ENCODE data around the gene GEMIN7. TPM values are rescaled to one million over a fixed set of nuclear protein-coding genes. Genes with fewer than 3 reads are reported as not detected.
"Not testable (repeated sequence)": the region's sequence is repeated elsewhere in the genome, so short reads cannot be mapped to it uniquely, and the experiment has no call there.

GEMIN7 gene
- total RNA-seq, 1 experiment from 2014 or later: 23.5 TPM

DNA sequence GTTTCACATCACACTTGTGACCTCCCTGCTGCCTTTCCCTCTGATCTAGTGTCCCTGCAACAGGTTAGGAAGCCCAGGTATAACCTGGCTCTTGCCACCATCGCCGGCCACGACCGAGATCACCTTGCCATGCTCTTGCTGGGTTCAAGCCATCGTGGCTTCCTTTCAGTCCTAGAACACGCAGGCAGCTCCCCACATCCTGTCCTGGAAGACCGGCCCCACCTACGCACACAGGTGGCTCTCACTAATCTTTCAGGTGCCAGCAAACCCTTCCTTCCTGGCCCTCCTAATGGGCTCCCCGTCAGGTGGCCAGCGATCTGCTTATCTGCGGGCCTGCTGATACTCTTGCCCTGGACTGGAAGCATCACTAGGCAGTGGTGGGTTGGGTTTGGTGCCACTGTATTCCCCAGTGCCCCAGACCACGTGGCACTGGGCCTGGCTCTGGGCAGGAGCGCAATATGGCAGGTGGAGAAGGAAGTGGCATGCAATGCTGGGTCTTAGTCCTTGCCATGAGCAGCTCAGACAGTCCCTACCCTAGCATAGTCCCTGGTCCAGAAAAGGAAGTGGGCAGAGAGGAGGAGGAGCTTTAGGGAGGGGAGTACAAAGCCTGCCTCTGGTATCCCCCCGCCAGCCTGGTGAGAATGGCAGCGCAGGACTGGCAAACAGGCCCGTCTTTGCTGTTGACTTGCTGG is 25.7 kb downstream of the GEMIN7 start:
- no peak for DNase-seq (ENCODE audit: low spot score)

DNA sequence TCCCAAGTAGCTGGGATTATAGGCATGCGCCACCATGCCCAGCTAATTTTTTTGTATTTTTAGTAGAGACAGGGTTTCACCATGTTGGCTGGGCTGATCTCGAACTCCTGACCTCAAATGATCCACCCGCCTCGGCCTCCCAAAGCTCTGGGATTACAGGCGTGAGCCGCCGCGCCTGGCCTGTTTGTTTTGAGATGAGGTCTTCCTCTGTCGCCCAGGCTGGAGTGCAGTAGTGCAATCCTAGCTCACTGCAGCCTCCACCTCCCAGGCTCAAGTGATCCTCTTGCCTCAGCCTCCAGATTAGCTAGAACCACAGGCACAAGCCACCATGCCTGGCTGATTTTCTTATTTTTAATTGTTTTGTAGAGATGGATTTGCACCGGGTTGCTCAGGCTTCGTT is 27.3 kb downstream of the GEMIN7 start:
- not testable (repeated sequence) for DNase-seq (ENCODE audit: low spot score)

DNA sequence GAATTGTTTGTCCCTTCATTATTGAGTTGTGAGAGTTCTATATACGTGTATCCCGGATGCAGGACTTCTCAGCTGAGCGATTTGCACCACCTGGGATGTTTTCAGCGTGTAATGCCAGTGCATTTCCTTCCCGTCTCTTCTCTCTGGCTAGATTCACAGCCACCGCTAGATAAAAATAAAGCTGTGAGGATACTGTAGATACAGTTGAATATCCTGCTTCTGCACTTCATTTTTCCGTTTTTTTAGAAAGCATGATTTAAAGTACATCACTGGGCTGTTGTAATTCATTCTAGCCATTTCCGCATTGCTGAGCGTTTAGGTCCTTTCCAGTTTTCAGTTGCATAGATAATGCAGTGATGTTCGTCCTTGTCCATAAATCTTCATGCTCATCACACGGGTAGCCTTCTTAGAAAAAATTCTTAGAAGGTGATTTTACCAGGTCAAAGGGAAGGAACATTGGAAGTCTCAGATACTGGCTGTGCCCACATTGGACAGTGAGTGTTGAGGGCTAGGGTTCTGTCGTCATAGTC is 28.6 kb downstream of the GEMIN7 start:
- no peak for DNase-seq (ENCODE audit: low spot score)

DNA sequence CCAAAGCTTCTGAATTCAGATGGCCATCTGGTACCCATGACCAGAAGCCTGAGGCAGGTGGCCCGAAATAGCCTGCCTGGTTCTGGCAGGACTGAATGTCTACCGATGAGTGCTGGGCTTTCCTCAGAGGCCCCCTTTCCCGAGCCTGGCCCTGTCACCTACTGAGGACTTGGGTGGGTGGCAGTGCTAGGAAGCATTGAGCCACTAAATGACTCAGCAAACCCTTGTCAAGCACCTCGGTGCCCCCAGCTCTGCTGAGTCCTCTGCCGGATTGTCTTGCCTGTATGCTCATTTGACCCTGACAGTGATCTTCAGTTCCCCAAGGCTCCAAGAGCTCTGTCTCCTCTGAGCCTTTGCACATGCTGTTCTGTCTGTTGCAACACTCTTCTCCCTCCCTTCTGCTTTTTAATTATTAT is 31.8 kb downstream of the GEMIN7 start:
- DNase-seq (ENCODE audit: low spot score): no peak

DNA sequence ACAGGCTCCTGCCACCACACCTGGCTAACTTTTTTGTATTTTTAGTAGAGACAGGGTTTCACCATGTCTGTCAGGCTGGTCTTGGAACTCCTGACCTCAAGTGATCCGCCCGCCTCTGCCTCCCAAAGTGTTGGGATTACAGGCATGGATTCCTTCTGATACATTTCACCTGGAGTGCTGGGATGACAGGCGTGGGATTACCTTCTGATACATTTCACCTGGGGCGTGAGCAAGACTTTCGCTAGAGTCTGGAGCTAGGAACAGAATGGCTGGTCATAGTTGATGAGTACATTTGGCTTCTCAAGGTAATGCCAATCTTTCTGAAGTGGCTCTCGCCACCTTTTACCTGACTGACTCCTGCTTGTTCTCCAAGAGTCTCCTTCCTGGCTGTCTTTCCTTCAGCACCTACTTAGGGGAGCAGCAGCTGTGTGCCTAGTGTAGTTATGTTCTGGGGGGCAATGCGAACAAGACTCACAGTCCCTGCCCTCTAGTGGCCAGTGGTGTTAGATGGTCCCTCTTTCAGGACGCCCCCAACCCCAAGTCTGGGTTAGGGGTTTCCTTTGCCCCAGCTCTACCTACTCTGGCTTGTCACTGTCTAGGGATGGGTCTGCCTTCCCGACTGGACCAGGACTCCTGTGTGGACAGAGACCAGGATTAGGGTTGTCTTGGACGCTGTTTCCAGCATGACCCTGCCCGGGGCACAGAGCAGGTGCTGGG is 33.2 kb downstream of the GEMIN7 start:
- no peak for DNase-seq (ENCODE audit: low spot score)

DNA sequence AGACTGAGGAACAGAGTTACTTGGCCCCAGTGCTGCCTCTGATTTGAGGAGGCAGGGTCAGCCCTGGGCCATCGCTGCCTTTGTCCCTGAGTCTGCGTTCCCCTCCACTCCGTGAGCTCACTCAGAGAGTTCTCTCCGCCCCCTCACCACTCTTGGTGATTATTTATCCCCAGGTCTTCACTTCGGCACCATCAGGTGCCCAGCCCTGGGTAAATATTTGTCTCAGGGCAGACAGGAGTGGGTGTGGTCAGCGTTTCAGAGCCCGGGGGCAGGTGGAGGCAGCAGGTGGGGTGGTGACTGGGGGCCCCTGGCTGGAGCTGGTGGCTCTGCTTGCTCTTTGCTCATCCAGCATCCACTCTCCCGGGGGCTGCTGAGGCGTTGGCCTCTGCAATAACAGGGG is 34.6 kb downstream of the GEMIN7 start:
- no peak for DNase-seq (ENCODE audit: low spot score)

DNA sequence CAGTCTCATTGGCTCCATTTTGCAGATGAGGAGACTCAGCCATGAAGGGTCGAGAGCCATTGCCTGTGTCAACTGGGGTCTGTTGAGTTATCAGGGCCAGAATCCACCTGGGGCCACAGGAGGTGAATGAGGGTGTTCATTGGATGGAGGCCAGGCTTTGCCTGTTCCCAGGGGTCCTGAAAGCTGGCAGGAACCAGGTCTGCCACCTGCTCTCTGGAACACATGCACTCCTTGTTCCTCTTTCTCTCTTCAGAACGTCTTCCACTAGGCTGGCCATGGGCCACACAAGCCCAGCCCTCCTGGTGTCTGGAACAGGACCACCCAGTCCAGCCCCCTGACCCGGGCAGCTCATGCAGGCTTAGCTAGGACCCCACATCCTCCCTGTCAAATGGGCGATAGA is 35.1 kb downstream of the GEMIN7 start:
- no peak for DNase-seq (ENCODE audit: low spot score)

DNA sequence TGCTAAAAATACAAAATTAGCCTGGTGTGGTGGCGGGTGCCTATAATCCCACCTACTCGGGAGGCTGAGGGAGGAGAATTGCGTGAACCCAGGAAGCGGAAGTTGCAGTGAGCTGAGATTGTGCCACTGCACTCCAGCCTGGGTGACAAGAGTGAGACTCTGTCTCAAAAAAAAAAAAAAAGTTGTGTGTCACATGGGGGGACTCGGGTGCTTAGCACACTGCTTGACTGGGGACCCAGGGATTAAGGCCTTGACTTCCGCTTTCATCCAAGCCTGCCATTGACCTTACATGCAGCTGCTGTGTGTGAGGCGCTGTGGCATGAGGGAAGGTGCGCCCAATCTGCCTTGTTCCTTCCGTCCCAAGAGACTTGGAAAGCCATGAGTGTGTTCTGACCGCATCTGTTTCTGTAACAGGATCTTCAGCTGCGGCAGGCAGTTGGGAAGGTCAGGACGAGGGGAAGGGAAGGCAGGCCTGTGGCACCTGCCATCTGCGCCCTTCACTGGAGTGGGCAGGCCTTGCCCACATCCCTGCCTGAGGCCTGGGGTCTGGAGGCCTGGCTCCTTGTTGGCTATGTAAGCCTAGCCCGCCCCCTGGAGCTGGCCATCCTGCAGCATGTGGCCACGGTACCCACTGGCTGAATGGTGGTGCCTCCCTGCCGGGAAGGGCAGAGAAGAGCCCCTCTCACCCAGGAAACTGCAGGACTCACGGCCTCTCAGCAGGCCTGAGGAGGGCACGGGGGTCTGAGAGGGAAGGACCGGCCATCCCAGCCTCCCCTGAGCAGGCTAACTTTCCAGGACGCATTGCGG is 37.0 kb downstream of the GEMIN7 start:
- DNase-seq (ENCODE audit: low spot score): no peak

DNA sequence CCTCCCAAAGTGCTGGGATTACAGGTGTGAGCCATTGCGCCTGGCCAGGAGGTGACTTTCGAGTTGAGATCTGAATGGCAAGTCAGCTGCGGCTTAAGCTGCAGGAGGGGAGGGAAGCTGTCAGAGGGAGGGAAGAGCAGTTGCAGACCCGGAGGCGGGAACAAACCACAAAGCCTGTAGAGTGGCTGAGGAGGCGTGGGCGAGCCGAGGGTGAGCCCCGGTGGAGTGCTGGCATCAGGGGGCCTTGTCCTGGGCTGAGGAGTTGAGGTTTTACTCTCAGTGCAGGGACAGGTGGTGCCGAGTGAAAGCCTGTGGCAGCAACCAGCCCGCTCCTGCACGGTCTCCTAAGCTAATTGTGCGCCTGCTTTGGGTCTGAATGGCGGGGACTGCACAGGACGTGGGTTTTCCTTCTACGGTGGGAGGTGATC is 38.1 kb downstream of the GEMIN7 start:
- no peak for DNase-seq (ENCODE audit: low spot score)

DNA sequence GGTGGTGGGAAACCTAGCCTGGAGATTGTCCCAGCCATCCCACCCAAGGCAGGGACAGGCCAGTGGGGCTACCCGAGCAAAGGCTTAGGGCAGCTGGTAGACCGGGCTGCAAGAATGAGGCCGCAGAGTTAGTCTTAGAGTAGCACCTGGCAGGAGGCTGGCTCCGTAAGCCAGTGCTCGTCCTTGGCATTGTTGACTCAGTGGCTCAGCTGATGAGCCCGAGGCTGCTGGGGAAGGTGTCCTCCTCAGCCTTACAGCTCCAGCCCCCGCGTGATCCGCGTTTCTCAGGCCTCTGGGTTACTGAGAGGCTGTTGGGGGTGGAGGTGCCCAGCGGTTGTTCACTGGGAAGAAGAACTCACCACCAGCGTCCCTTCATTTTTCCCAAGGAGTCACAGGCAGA is 38.6 kb downstream of the GEMIN7 start:
- DNase-seq (ENCODE audit: low spot score): no peak

DNA sequence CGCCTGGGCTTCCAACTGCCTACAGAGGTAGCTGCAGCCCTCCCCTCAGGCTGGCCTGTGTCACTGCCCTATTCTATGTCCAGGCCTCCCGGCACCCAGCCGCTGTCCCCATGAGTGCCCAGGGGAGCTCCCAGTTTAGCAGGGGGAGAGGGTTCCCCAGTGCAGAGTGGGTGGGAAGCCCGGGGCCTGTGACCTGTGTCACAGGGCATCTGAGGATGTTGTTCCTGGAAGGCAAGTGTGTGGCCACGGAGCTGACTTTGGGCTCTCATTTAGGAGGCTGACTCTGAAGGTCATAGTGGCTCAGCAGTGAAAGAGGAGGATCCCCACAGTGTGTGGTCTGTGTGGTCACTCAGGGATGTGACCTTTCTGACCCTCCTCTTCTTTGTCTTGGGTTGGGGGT is 39.0 kb downstream of the GEMIN7 start:
- DNase-seq (ENCODE audit: low spot score): no peak

DNA sequence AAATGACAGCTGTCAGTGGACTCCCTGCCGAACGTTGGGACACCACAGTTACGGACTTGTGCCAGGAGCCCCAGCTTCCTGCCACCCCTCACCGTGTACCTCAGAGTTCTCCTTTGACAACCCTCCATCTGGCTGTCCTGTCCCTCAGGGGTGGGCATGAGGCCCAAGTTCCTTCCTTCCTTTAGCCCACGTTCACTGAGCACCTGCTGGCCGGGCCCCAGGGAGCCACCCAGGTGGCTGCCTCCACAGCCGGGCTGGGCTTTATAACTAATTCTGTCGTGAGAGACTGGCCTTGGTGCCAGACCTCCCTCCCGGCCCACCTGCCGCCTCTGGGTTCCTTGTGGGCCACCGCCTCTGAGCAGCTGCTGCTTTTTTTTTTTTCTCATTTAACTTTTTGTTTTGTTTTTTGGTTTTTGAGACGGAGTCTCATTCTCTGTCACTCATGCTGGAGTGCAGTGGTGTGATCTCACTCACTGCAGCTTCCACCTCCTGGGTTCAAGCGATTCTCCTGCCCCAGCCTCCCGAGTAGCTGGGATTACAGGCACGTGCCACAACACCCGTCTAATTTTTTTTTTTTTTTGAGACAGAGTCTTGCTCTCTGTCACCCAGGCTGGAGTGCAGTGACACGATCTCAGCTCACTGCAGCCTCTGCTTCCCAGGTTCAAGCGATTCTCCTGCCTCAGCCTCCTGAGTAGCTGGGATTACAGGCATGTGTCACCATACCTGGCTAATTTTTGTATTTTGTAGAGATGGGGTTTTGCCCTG is 39.7 kb downstream of the GEMIN7 start:
- not testable (repeated sequence) for DNase-seq (ENCODE audit: low spot score)

DNA sequence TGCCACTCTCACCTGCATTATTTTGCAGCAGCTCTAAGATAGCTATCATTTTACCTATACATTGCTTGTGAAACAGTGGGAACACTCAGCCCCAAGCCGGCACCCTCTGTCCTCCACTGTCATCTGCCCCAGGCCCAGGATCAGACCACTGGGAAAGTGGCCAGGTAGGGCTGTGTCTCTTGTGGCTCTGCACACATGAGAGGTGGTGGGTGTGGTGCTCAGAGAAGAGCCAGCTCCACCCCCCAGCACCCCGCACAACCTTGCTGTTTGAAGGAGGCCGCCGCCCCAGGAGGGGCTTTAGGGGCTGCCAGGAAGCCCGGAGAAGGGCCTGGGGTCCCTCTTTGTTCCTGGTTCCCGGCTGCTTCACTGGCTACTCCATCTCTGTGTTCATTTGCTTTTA is 40.5 kb downstream of the GEMIN7 start:
- DNase-seq (ENCODE audit: low spot score): no peak

DNA sequence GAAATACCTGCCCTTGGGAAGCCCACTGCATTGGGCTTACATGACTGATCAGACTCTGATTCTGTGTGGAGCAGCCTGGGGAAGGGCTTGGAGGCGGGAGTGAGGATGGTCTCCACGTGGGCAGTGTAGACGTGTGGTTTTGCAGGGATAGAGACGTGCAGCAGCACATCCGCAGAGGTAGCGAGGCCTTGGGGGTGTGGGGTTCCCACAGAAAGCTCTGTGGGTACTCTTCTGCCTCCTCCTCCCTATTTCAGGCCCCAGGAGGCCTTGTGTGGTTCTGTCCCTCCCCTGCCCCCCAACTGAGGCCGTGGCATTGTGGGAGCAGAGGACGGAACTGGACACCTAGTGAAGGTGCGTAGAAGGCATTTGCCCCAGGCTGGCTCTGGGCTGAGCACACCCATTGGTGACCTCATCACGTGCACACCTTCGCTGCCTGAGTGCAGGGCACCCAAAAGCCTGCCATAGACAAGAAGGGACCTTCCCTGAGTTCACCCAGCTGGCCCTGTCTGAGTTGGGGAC is 42.8 kb downstream of the GEMIN7 start:
- DNase-seq (ENCODE audit: low spot score): no peak

DNA sequence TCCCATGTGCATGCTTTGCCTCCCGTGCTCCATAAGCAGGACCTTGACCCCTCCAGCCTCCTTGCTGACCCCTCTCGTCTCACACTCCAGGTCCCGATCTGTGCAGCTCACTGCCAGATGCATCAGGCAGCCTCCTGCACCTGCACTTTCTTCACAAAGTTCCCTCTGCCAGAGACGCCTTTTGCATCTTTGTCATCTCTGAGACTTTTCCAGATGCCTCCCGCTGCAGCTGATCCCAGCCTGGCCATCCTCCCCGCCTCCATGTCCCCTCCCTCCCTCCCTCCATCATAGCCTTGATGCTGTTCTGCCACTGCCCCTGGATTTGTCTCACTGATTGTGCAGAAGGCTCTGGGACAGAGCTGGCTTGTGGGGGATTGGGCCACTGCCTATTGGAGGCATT is 43.8 kb downstream of the GEMIN7 start:
- no peak for DNase-seq (ENCODE audit: low spot score)

DNA sequence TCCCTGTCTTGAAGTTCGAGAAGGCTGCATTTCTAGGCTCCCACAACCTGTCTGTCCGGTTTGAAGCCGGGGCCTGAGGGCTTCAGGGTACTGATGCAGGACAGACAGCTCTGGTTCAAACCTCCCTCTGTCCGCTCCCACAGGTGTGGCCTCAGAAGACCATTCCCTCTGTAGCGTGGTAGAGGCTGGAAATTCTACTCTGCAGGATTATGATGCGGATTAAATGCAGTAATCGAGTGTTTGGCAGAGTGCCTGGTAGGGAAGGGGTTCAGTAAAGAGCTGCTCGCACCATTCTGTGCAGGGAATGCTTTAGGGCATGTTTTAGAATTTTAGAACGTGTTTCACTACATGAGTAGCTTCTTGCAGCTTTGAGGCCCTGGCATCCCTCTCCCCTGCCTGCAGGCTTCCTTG is 44.4 kb downstream of the GEMIN7 start:
- no peak for DNase-seq (ENCODE audit: low spot score)

DNA sequence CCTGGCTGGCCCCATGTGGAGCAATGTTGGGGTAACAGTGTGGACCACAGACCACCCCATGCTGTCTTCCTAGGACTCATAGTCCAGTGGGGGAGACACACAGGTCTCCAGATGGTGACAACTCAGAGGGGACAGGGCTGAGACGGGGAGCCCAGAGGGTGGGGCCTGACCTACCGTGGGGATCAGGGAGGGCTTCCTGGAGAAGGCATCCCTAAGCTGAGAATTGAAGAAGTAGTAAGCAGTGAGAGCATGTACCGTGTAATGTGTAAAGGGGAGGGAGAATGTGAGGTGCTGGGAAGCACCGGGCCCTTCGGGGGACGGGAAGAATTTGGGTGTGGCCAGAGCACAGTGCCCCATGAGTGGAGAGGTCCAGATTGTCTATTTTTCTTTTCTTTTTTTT is 45.0 kb downstream of the GEMIN7 start:
- no peak for DNase-seq (ENCODE audit: low spot score)

DNA sequence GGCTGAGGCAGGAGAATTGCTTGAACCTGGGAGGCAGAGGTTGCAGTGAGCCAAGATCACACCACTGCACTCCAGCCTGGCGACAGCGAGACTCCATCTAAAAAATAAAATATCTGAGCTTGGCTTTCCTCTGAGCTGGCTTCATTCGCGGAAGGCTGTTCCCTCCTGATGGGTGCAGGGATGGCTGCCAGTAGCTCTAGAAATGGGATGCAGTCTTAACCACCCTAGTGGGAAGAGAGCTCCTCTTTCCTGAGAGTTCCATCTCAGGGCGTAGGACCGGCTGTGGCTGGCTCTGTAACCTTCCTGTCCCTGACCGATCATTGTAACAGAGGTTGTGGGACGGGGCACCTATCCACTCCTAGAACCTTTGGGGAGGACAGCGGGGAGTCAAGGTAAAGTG is 46.3 kb downstream of the GEMIN7 start:
- DNase-seq (ENCODE audit: low spot score): no peak

DNA sequence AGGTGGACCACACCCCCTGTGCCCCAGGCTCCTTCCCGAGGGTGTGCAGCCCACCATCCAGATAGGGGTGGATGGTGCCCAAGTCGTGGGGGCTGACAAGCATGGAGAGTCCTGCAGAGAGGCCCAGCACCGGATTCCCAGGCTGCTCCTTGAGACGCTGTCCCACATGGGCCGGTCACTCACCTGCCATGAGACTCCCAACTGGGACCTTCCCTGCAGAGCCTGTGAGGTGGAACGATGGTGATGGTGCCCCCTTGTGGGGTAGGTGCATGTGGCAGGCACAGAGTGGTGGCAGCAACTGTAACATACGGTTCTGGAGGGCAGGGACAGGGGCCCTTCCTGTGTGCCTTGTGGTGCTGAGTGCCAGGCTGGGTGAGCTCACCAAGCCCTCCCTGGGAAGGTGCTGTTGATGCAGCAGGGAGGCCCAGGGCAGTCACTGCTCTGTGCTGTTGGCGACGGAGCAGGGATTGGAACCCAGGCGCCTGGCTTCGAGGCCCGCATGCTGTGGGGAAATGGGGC is 47.0 kb downstream of the GEMIN7 start:
- DNase-seq (ENCODE audit: low spot score): peak; percentile 27

DNA sequence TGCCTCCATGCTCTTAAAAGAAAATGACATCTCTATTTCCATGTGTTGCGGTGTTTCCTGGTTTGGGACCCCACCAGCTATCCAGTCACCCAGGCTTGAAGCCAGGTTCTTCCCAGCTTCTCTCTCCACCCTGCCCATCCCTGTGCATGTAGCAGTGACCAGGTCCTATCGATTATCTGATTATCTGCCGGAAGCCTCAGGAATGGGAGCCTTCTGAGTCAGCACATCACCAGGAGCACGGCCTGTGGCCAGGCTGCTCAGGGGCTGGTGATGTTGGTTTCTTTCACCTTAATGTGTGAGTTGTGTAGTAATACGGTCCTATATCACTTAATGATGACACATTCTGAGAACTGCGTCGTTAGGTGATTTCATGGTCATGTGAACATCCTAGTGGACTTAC is 47.6 kb downstream of the GEMIN7 start:
- DNase-seq (ENCODE audit: low spot score): no peak

DNA sequence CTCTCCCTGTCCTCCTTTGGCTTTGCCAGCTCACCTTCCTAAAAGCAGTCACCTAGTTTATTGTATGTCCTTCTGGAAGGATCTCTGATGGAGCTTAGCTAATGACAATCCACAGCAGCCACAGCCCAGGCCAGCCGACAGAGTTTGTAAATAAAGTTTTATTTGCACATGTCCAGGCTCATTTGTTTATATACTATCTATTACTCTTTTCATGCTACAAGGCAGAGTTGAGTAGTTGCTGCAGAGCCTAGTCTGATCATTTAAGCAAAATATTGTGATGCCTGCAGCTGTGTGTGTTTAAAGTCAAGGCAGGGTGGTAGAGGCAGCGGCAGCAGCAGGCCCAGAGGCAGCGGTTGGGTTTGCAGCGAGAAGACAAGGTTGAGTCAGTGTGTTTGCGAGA is 49.1 kb downstream of the GEMIN7 start:
- no peak for DNase-seq (ENCODE audit: low spot score)
